T-helper 1 cell treated with Interleukin-12 subunit alpha and Interleukin-12 subunit beta and Interleukin-4 antibody, amounts not matched to agents 30 ng/mL and 1 ng/mL, for 36 hours (primary cell): ENCODE data around the gene ST8SIA2. TPM values are rescaled to one million over a fixed set of nuclear protein-coding genes. Genes with fewer than 3 reads are reported as not detected.
"Not testable (repeated sequence)": the region's sequence is repeated elsewhere in the genome, so short reads cannot be mapped to it uniquely, and the experiment has no call there.

Experiments
- intact Hi-C: fragments of 100-400 bp; cut with micrococcal nuclease; formaldehyde crosslinking; loops from one replicate; pipeline ENCODE4 v1.15.1; 2024
- total RNA-seq: library from RNA; stranded (reverse); gene quantifications from 2 replicates; pipeline ENCODE4 v1.2.3, GENCODE V29; 2022

ST8SIA2 gene
- total RNA-seq, 1 donor from 2014 or later, result not detected

DNA sequence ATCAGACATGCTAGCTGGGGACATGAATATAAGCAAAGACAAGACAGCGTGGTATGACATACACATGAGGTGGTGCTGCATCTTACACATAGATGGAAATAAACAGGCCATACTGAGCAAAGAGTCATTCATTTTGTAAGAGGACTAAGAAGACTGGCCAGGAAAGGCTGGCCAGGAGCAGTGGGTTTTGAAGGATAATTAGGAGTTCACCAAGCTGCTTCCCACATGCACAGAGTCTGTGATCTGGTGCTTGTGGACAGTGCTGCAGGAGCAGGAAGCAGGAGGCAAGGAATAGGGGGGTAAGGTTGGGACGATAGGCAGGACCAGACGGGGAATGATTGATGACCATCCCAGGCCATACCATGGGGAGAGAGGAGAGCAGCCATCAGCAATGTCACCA is 41.5 kb downstream of the ST8SIA2 start:
- intact Hi-C loops, result no loop called here

DNA sequence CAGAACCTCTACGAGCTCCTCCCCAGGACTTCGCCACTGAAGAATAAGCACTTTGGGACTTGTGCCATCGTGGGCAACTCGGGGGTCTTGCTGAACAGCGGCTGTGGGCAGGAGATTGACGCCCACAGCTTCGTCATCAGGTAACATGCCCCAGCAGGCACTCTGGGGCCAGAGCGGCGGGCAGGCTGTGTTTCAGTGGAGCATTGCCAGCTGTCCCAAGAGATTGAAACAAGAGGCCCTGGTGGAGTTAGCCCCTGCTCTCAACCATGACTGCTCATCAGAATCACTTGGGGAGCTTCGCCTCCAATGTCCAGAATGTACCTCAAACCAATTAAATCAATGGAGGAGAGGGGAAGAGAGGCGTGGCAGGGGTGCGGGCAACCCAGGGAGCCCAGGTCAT is 44.8 kb downstream of the ST8SIA2 start:
- intact Hi-C loops, result no loop called here

DNA sequence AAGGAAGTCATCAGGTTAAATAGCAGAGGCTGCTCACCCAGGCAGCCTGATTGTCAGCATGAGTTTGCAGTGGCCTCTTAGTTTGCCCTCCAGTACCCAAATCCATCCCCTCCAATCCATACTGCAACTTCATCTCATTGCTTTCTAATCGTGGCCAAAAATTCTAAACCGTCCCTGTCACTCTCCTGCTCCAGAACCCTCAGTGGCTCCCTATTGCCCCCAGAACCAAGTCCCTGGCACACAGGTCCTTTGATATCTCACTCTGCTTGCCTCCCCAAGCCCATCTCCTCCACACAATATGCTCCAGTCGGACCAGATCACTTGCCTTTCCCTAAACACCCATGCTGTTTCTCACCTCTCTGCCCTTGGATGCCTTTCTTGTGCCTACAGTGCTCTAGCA is 49.7 kb downstream of the ST8SIA2 start:
- intact Hi-C loops, result no loop called here

DNA sequence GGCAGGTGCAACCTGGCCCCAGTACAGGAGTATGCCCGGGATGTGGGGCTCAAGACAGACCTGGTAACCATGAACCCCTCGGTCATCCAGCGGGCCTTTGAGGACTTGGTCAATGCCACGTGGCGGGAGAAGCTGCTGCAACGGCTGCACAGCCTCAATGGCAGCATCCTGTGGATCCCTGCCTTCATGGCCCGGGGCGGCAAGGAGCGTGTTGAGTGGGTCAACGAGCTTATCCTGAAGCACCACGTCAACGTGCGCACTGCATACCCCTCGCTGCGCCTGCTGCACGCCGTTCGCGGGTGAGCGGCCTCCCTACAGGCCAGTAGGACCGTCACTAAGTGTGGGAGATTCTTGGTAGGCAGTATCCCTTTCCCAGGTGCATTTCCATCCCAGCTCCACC is 51.0 kb downstream of the ST8SIA2 start:
- intact Hi-C loops, result no loop called here

DNA sequence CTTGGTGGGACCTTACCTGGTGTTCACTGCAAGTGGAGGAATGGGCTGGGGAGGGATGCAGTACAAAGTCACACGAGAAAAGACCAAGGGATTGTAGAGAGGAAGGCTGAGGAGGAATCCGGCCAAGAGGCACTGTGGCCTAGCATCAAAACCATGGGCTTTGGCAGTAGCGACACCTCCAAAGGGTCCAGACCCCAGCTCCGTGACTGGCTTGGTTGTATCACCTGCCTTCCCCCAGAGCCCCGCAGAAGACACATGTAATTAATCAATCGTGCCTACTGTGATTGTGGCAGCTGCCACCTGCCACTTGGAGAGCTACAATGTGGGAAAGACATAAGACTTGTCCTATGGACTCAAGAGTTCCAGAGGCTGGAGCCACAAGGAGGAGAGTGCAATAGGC is 54.7 kb downstream of the ST8SIA2 start:
- intact Hi-C loops, result no loop called here

DNA sequence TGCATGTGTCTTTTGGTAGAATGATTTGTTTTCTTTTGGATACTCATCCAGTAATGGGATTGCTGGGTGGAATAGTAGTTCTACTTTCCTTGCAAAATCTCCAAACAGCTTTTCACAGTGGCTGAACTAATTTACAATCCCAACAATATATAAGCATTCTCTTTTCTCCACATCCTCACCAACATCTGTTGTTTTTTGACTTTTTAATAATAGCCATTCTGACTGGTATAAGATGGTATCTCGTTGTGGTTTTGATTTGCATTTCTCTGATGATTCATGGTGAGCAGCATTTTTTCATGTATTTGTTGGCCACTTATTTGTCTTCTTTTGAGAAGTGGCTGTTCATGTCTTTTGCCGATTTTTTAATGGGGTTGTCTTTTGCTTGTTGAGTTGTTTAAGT is 55.8 kb downstream of the ST8SIA2 start:
- intact Hi-C loops, result no loop called here

DNA sequence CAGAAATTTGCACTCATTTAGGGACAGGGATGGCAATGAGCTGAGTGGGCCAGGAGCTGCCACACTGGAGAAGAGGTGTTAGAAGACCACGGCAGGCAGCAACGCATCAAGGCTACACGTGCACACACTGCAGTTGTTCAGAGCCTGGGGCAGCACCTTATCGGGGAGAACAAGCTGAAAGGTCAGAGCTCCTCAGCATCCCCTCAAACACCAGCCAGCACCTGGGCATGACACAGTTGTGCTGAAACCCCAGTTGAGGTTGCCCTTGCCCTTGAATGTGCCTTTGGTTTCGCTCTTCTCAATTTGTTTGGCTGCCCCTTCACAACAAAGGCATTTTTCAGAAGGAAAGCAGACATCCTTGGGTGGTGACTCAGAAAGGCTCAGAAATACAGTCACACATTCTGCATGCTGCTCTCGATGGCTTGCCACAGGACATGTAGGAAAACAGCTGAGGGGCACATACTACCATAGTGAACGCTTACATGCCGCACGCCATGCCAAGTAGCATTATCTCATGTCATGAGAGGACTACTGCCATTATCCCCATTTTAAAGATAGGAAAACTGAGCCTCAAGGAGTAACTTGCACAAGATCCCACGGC is 57.6 kb downstream of the ST8SIA2 start:
- intact Hi-C loops, result no loop called here

DNA sequence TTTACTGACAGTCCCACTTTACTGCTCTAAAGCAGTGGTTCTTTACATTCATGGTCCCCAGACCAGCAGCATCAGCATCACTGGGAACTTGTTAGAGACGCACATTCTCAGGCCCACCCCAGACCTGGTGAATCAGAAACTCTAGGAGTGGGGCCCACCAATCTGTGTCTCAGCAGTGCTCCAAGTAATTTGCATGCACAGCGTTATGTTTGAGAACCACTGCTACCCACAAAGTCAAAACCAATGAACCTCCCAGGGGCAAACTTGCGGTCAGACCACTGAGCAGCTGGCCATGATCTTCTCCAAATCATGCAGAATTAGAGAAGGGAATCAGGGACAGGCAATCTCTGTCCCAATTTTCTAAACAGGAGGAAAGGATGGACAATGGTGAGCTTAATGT is 58.5 kb downstream of the ST8SIA2 start:
- intact Hi-C loops, result no loop called here

DNA sequence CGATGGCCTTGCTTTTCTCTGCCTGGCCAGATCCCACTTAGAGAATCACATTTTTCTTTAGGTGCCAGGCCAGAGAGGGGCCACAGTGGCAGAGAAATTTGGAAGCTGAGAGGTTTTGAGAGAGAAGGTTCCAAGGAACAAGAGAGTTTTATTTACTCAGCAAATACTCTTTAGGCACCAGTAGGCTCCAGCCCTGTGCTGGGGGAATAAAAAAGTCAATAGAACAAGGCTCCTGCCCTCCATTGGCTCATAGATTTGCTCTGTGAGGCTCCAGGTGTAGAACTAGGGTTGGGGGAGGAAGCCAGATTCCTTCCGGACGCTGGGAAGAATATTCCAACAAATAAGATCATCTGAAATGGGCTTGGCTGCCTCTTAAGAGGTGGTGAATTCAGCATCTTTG is 59.9 kb downstream of the ST8SIA2 start:
- intact Hi-C loops, result no loop called here

DNA sequence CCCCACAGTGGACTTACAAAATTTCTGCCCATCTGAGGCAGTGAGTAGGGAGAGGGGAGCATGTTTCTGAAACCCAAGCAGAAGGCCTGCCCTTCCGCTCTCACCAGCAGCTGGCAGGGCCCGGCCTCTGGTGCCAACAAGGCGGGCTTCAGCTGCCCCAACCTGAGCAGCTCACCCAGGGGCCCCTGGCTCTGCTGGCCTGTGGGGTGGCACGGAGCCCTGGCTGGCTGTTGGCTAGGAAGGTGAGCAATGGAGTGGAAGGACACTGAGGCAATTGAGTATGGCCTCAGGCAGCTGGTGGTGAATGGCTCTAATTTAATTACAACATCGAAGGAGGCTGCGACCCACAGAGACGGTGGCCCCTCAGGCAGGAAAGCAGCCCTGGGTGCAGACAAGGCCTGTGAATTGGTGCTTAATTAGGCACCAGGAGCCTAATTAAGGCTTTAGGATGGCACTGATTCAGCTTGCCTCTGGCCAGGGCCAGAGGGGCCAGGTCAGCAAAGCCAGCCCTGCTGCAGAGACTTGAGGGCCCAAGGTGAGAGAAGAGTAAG is 60.9 kb downstream of the ST8SIA2 start:
- intact Hi-C loops, result no loop called here

DNA sequence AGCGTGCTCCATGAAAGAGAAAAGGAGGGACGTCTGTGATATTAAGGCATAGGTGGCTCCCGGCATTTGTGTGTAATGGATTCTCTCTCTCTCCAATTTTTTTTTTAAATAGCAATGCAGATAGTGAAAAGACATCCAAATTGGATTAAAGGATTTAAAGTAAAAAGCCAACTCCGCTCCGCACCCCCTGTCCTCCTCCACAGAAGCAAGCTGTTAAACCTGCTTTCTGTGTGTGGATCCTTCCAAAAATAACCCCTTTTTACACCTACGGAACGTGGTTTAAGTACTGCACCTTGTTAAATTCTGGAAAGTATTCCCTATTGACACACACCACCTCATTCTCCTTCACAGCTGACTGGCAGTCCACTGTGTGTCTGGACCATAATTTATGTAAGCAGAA is 61.6 kb downstream of the ST8SIA2 start:
- intact Hi-C loops, result no loop called here

DNA sequence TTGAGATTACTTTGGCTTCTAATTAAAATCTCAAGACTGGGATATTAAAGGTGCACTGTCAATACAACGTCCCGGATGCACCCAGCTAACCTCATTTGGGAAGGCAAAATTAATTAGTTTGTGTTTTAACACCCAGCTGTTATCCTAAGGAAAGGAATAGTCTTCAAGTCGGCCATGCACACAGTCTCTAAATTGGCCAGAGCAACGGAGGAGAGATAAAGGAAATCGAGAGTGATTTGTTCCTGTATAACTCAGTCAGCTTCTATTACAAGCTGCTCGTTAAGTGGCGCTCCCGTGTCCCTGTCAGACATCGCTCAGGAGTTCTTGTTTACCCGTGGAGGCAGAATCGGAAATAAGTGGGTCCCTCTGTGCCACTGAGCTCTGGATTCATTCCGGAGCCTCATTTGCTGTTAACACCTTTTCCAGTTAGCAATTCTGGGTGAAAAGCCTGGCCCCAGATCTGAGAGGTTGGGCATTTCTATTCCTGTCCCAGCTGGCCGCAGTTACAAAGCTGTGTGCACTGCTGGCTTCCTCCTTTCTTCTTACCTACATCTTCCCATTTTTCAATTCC is 63.9 kb downstream of the ST8SIA2 start:
- intact Hi-C loops, result no loop called here

DNA sequence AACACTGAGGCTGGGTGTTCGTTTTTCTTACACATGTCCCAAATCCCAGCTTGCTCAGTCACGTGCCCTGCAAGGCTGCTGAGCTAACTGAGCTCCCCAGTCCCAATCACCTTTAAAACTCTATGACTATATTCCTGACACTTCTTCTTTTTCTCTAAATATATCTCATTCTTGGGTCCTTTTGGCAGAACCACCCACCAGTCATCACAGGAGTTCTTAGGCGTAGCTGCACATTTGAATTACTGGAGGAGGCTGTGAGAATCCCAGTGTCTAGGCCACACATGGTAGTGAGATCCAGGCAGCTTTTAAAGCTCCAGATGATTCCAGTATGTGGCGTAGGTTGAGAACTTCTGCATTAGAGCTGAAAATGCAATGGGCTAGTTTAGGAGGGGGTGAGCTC is 66.3 kb downstream of the ST8SIA2 start:
- intact Hi-C loops, result no loop called here

DNA sequence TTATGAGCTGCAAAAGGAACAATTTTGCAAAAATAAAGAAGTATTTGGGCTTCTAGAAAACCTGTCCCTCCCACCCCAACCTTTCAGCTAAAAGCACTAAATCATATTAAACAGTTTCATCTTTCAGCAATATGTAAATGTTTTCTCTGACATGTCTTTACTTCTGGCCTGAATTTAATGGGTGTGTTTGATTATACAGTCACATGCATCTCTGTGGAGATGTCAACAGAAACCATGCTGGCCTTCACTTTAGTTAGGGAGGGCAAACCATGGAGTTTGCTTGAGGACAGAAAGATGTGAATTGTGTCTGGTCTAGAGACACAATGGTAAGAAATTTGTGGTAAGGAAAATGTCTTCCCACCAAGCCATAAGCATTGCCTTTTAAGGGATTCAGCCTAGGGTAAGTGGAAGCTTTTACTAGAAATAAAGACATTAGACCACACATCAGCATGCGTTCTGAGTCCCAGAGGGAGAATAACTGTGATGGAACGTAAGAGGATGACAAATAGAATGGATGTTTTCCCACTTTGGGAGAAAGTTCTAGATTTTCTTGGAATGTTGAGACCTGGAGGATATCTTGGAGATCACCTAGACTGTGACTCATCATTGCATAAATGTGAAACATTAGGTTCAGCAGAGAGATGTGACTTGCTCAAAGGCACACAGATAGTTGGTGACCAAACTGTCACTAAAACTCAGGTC is 68.9 kb downstream of the ST8SIA2 start:
- intact Hi-C loops, result no loop called here

DNA sequence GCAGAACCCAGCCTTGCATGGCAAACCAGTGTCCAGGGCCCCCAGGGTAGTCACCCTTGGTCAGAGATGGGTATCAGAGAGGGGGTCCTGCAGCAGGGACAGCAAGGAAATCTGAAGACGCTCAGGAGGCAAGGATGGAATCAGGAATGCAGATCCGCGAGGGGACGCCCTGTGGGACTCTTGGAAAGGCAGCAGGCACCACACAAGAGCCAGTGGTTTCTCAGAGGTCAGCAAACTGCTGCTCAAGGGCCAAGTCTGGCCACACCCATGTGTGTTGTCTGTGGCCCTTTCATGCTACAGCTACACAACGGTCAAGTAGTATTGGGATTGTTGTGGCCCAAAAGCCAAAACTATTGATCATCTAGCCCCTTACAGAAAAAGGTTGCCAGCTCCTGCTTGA is 69.7 kb downstream of the ST8SIA2 start:
- intact Hi-C loops, result no loop called here

DNA sequence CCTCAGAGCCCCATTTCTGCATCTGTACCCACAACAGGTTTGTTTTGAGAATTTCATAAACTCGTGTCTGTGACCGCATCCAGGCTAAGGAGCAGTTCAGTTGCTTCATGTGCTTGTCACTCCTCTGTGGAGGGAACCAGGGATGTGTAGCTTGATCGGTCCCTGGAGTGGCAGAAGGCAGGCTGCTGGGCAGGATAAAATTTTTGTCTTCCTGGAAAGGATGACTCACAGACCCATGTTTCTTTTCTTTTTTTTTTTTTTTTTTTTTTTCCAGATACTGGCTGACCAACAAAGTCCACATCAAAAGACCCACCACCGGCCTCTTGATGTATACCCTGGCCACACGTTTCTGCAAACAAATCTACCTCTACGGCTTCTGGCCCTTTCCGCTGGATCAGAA is 70.1 kb downstream of the ST8SIA2 start:
- intact Hi-C loops, result no loop called here

DNA sequence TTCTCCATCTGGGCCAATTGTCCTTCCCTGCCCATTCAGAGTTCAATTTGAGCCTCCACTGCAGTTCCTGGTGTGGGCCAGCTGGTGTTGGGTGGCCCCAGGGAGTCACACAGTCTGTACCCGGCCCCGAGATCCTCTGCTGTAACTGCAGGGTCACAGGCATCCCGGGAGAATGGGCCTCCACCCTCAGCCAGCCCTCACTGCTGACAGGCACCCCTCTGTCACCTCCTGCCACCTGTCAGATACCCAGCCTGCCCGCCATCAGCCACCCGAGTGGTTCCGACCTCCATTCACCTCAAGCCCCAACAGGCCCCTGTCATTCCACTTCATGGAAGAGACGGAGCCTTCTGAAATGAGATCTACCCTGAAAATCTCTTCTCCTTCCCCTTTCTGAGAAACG is 73.2 kb downstream of the ST8SIA2 start:
- intact Hi-C loops, result no loop called here

DNA sequence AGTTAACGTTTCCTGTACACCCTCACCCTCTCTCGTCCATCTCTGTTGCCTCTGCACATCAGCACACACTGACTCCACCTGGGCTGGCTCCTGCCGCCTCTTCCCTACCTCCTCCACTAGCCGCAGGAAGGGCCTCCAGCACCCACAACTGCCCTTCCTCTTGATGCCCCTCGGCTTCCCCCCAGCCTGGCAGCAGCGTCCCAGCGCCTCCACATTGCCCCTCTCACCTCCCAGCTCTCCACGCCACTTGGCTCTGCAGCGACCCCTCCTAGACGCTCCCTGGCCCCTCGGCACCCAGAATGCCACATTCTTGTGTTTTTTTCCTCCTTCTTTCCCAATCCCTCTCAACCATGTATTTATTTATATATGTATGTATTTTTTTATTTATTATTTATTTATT is 73.6 kb downstream of the ST8SIA2 start:
- intact Hi-C loops, result no loop called here

DNA sequence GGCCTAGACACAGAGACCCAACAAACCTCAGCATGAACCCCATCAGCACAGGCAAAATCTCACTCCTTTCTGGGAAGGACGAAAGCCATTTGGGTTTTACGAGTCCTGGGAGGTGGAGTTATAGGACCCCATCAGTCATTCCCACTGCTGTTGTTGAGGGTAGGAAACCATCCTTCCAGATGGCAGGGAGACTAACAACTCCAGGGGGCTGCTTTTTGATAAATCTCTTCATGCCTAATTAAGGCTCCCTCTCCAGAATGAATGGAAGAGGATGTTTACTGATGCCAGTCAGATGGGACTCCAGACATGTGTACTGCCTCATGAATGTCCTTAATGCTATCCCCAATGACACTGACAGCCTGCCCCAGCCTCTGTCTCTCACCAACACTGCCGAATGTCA is 75.3 kb downstream of the ST8SIA2 start:
- intact Hi-C loops, result no loop called here

DNA sequence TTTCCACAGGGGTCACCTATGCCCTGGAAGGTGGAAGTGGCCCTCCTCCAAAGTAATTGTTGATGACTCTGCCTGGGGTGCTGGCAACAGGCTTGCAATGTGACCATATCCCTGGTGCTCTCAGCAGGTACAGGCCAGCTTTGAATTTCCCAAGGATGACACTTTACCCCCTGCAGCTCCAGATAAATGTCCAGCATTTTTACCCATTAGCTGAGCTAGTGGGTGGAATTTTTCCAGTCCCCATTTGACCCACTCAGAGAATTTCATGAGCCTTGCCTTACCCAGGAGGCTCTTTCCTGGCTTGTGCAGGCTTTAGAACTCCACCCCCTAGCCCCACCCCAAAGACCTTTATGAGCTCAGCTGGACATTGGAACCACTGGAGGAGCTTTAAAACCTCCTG is 77.6 kb downstream of the ST8SIA2 start:
- intact Hi-C loops, result no loop called here

DNA sequence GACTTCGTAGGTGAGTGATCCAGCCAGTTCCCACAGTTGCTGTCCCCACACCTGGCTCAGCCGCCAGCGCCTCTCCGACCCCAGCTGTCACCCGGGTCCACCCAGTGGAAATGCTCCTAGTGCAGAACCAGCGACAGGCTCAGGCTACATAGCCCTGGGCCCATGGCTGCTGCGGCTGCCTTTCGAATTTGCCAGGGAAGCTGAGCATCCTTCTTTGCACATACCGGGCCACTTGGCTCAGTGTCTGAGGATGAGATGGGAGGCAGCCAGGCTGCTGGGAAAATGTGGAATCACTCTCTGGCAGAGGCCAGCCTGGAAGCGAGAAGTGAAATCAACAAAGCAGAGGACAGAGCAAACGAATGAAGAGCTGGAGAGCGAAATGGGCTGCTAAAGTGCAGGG is 80.1 kb downstream of the ST8SIA2 start:
- intact Hi-C loops, result no loop called here

DNA sequence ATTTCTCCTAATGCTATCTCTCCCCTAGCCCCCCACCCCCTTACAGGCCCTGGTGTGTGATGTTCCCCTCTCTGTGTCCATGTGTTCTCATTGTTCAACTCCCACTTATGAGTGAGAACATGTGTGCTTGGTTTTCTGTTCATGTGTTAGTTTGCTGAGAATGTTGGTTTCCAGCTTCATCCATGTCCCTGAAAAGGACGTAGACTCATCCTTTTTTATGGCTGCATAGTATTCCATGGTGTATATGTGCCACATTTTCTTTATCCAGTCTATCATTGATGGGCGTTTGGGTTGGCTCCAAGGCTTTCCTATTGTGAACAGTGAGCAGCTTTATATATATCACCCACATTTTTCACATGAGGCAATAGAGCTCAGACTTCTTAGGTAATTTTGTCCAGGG is 86.0 kb downstream of the ST8SIA2 start:
- intact Hi-C loops, result not testable (repeated sequence)

DNA sequence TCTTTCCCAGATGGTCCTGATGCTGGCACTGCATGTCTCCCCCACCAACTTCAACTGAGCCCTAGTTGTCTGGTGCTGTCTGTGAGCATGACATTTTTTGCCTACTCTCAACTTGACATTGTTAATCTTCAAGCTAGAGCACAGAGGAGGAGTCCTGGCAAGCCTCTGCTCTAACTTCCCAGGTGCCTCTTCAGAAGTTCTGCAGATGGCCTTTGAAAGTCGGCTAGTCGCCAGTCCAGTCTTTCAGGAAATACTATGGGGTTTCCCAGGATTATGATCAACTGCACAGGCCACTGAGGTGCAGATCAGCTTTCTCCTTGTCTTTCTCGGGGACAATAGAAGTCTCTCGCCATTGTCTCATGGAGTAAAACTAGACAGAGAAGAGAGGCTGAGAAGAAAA is 86.7 kb downstream of the ST8SIA2 start:
- intact Hi-C loops, result no loop called here
